ENCODE data around the gene ZNF74.

- TF ChIP-seq CTCF (IDR thresholded peaks at IDR 0.05): no peak
- no peak for TF ChIP-seq EZH2 (IDR thresholded peaks at IDR 0.05)
These were observed 63.7 kb downstream of the ZNF74 start for GRCh38 chr22:20457506-20458240.

All from neural progenitor cell (in vitro differentiated cells).